Measurements from ENCODE around the gene SHROOM4.

GRCh38 chrX:50736656-50737055, 77.3 kb downstream of the SHROOM4 start:
- no peak for TF ChIP-seq FOS (IDR thresholded peaks at IDR 0.05; ENCODE audit: extremely low read depth, insufficient read length)
- no peak for TF ChIP-seq ZNF398 (CRISPR knock-in tag; IDR thresholded peaks at IDR 0.05)
- TF ChIP-seq HBP1 (CRISPR knock-in tag; IDR thresholded peaks at IDR 0.05) = no peak
- TF ChIP-seq ZNF140 (CRISPR knock-in tag; IDR thresholded peaks at IDR 0.05) = no peak
- TF ChIP-seq ZNF3 (CRISPR knock-in tag; IDR thresholded peaks at IDR 0.05) = no peak

Data from K562 (cell line).